Esophagus squamous epithelium (tissue), 5 donors: ENCODE results near the gene WDR18. TPM values are rescaled to one million over a fixed set of nuclear protein-coding genes. Genes with fewer than 3 reads are reported as not detected.

ENCODE experiments used
- DNase-seq: peaks from one replicate; lab custom pipeline; 2025; lab: John Stamatoyannopoulos, UW
- H3K27ac ChIP-seq, 4 donors: fragments of 200-600 bp; sonication (generic); one replicate each; pipeline ENCODE4 v1.5.1; 2016 to 2019; ENCODE audit warnings: mild to moderate bottlenecking in 1 of 4
- H3K27me3 ChIP-seq, 4 donors: fragments of 200-600 bp; sonication (generic); 1 replicate in 3 of 4; 2 replicates in 1 of 4; pipeline versions ENCODE4 v1.5.1 to v1.6.0; 2017 to 2021; ENCODE audit warnings: antibody characterized with exemption in 1 of 4
- H3K36me3 ChIP-seq, 3 donors: fragments of 200-600 bp; sonication (generic); one replicate each; pipeline ENCODE4 v1.5.1; 2016 to 2019
- H3K4me1 ChIP-seq, 3 donors: fragments of 200-600 bp; sonication (generic); one replicate each; pipeline ENCODE4 v1.5.1; 2017 to 2019
- H3K4me3 ChIP-seq, 4 donors: fragments of 200-600 bp; sonication (generic); 1 replicate in 3 of 4; 2 replicates in 1 of 4; pipeline ENCODE4 v1.5.1; 2016 to 2019; ENCODE audit warnings: mild to moderate bottlenecking in 2 of 4, moderate library complexity in 1 of 4
- H3K9me3 ChIP-seq, 3 donors: fragments of 200-600 bp; sonication (generic); one replicate each; pipeline ENCODE4 v1.5.1; 2016 to 2019
- CTCF ChIP-seq, 6 experiments: fragments of 450-650 bp in 4 of 6; fragments of 200-600 bp in 2 of 6; sonication (generic) in 2 of 6; IDR thresholded peaks; one replicate each; pipeline ENCODE4 v1.5.1; 2016 to 2019; ENCODE audit warnings: antibody characterized with exemption in 6 of 6, mild to moderate bottlenecking in 4 of 6, moderate library complexity in 4 of 6
- POLR2A ChIP-seq, 4 donors: fragments of 450-650 bp; IDR thresholded peaks; one replicate each; pipeline ENCODE4 v1.6.1; 2017; ENCODE audit warnings: antibody characterized with exemption in 4 of 4, mild to moderate bottlenecking in 4 of 4, moderate library complexity in 3 of 4
- WGBS, 2 donors: methylation state at CpG; one replicate each; pipeline ENCODE4 v1.1.5; 2018; 5-methylcytosine and 5-hydroxymethylcytosine counted together
- intact Hi-C: fragments of 100-400 bp; cut with DNase I; formaldehyde crosslinking; loops from one replicate; pipeline ENCODE4 v1.15.0; 2022
- total RNA-seq, 4 donors: library from RNA; depleted of rRNA; stranded (reverse); fragments of >200 nt; gene quantifications; one replicate each; pipeline ENCODE4 v1.1.0, GENCODE V29; 2016
- donor health status: DM: yes; HTN: yes; CAD: no.

The WDR18 gene
- total RNA-seq, 4 donors from 2014 or later = 28.2 to 70.1 (median 53.0) TPM

- H3K27ac ChIP-seq = peak overlapping the region in 1 of 4 donors; percentile 25
- no peak for DNase-seq
- H3K27me3 ChIP-seq = peaks cover 0 to 27% (median 2%) of the 10 kb centered on the region in 4 donors
- H3K36me3 ChIP-seq = peaks cover 6 to 77% (median 14%) of the 10 kb centered on the region in 3 donors
- no peaks in the 10 kb centered on the region for H3K9me3 ChIP-seq
- no peak overlapping the region for H3K4me3 ChIP-seq
- WGBS, 2 donors = no CpG with 5 or more reads among the region's 47 CpGs
- peaks cover 8 to 16% (median 9%) of the 10 kb centered on the region in 3 donors for H3K4me1 ChIP-seq
- TF ChIP-seq CTCF (IDR thresholded peaks at IDR 0.05) (no peak), POLR2A (IDR thresholded peaks at IDR 0.05) (no peak)
- intact Hi-C loops = no loop called here
These were observed 7.2 kb downstream of the WDR18 start for GRCh38 chr19:991174-991931.

- WGBS, 2 donors = 80 to 91% methylated on average over 2 to 23 of the region's 42 CpGs
- peaks cover 0 to 35% (median 5%) of the 10 kb centered on the region in 4 donors for H3K27me3 ChIP-seq
- H3K27ac ChIP-seq = no peak overlapping the region
- peaks cover 11 to 21% (median 12%) of the 10 kb centered on the region in 3 donors for H3K4me1 ChIP-seq
- TF ChIP-seq CTCF (IDR thresholded peaks at IDR 0.05) (no peak), POLR2A (IDR thresholded peaks at IDR 0.05) (no peak)
- no peak overlapping the region for H3K4me3 ChIP-seq
- intact Hi-C loops = no loop called here
- H3K9me3 ChIP-seq = no peaks in the 10 kb centered on the region
- peaks cover 6 to 70% (median 7%) of the 10 kb centered on the region in 3 donors for H3K36me3 ChIP-seq
- DNase-seq = no peak
These were observed 8.0 kb downstream of the WDR18 start for GRCh38 chr19:991932-992669.

GRCh38 chr19:992670-993055 lies 8.5 kb downstream of the WDR18 start:
- no peak overlapping the region for H3K27ac ChIP-seq
- H3K27me3 ChIP-seq = peaks cover 0 to 40% (median 6%) of the 10 kb centered on the region in 4 donors
- no peak for DNase-seq
- intact Hi-C loops = no loop called here
- peaks cover 6 to 64% (median 7%) of the 10 kb centered on the region in 3 donors for H3K36me3 ChIP-seq
- no peak overlapping the region for H3K4me3 ChIP-seq
- 95 to 96% methylated on average over 11 of the region's 13 CpGs for WGBS, 2 donors
- no peak for TF ChIP-seq CTCF (IDR thresholded peaks at IDR 0.05)
- no peak for TF ChIP-seq POLR2A (IDR thresholded peaks at IDR 0.05)
- H3K9me3 ChIP-seq = no peaks in the 10 kb centered on the region
- peaks cover 11 to 21% (median 12%) of the 10 kb centered on the region in 3 donors for H3K4me1 ChIP-seq

GRCh38 chr19:993361-993830 lies 9.3 kb downstream of the WDR18 start:
- Histone ChIP-seq H3K27ac (no peak overlapping the region), H3K4me1 (peaks cover 11 to 21% (median 12%) of the 10 kb centered on the region in 3 donors), H3K4me3 (no peak overlapping the region), H3K27me3 (peaks cover 0 to 48% (median 6%) of the 10 kb centered on the region in 4 donors), H3K36me3 (peaks cover 6 to 60% (median 7%) of the 10 kb centered on the region in 3 donors), H3K9me3 (no peaks in the 10 kb centered on the region)
- 90 to 94% methylated on average over 5 to 8 of the region's 17 CpGs for WGBS, 2 donors
- DNase-seq = no peak
- intact Hi-C loops = no loop called here
- TF ChIP-seq POLR2A (IDR thresholded peaks at IDR 0.05) (no peak), CTCF (IDR thresholded peaks at IDR 0.05) (no peak)
